Testis (tissue), 2 donors: ENCODE results near the gene TAF1B.

ENCODE experiments used
- POLR2A ChIP-seq: fragments of 450-650 bp; IDR thresholded peaks from one replicate; pipeline ENCODE4 v1.6.1; 2017; ENCODE audit warnings: antibody characterized with exemption, mild to moderate bottlenecking, moderate library complexity
- TF ChIP-seq, protein P1 (sequence below), 3 experiments: fragments of 450-650 bp in 2 of 3; fragments of 200-600 bp in 1 of 3; sonication (generic) in 1 of 3; IDR thresholded peaks; one replicate each; pipeline ENCODE4 v1.5.1; 2016 to 2019; ENCODE audit warnings: antibody characterized with exemption in 3 of 3, mild to moderate bottlenecking in 2 of 3, moderate library complexity in 1 of 3

GRCh38 chr2:9949239-9949991 lies 106.1 kb downstream of the TAF1B start:
- TF ChIP-seq, protein P1, sequence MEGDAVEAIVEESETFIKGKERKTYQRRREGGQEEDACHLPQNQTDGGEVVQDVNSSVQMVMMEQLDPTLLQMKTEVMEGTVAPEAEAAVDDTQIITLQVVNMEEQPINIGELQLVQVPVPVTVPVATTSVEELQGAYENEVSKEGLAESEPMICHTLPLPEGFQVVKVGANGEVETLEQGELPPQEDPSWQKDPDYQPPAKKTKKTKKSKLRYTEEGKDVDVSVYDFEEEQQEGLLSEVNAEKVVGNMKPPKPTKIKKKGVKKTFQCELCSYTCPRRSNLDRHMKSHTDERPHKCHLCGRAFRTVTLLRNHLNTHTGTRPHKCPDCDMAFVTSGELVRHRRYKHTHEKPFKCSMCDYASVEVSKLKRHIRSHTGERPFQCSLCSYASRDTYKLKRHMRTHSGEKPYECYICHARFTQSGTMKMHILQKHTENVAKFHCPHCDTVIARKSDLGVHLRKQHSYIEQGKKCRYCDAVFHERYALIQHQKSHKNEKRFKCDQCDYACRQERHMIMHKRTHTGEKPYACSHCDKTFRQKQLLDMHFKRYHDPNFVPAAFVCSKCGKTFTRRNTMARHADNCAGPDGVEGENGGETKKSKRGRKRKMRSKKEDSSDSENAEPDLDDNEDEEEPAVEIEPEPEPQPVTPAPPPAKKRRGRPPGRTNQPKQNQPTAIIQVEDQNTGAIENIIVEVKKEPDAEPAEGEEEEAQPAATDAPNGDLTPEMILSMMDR (IDR thresholded peaks at IDR 0.05) = no peak
- TF ChIP-seq POLR2A = no peak
